Measurements from ENCODE around the gene JCAD. TPM values are rescaled to one million over a fixed set of nuclear protein-coding genes. Genes with fewer than 3 reads are reported as not detected.

JCAD gene
- total and polyA plus RNA-seq, 12 donors: 10.5 to 53.5 (median 22.2) TPM

DNA sequence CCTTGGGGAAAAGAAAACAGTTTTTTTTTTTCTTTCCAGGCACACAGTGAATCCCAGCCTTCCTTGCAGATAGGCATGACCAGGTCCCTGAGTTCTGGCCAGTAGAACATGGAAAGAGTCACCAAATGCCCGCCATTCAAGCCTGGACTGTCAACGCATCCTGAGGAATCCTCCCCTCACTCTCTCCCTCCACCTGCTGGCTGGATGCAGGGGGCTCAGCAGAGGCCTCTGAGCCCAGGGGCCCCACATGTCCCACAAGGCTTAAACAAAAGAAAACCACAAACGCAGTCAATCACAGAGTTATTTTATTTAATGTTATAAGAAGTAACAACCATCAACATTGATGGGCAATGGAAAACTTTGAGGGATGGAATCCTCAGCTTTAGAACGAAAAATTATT is 93.1 kb downstream of the JCAD start:
- no peak overlapping the region for H3K27ac ChIP-seq
- TF ChIP-seq, protein P1, sequence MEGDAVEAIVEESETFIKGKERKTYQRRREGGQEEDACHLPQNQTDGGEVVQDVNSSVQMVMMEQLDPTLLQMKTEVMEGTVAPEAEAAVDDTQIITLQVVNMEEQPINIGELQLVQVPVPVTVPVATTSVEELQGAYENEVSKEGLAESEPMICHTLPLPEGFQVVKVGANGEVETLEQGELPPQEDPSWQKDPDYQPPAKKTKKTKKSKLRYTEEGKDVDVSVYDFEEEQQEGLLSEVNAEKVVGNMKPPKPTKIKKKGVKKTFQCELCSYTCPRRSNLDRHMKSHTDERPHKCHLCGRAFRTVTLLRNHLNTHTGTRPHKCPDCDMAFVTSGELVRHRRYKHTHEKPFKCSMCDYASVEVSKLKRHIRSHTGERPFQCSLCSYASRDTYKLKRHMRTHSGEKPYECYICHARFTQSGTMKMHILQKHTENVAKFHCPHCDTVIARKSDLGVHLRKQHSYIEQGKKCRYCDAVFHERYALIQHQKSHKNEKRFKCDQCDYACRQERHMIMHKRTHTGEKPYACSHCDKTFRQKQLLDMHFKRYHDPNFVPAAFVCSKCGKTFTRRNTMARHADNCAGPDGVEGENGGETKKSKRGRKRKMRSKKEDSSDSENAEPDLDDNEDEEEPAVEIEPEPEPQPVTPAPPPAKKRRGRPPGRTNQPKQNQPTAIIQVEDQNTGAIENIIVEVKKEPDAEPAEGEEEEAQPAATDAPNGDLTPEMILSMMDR (IDR thresholded peaks at IDR 0.05): no peak
- no peak for TF ChIP-seq POLR2A (IDR thresholded peaks at IDR 0.05)
- H3K4me1 ChIP-seq (replicated peaks in 1 of 2): peaks cover 0 to 15% of the 10 kb centered on the region in 2 donors
- no peak overlapping the region for H3K4me3 ChIP-seq
- H3K9me3 ChIP-seq (replicated peaks in 1 of 3): no peaks in the 10 kb centered on the region
- intact Hi-C loops (cut with DNase I): no loop called here
- H3K27me3 ChIP-seq: no peaks in the 10 kb centered on the region
- WGBS, 4 donors: 88 to 96% (median 93%) methylated on average over 4 of the region's 4 CpGs
- no peak for DNase-seq
- no peaks in the 10 kb centered on the region for H3K36me3 ChIP-seq (replicated peaks in 1 of 2)

All from adrenal gland (tissue), 12 donors.